ENCODE measurements around the gene VPS11. TPM values are rescaled to one million over a fixed set of nuclear protein-coding genes. Genes with fewer than 3 reads are reported as not detected.
A peak's percentile ranks its signal among the peaks of the same experiment; 100 is the strongest.

Gene VPS11
- total and polyA plus RNA-seq, 8 donors = 14.2 to 47.4 (median 17.2) TPM

- no peak for FAIRE-seq
- intact Hi-C loops (cut with DNase I) = no loop called here
Observed at GRCh38 chr11:119117004-119117706, 49.5 kb downstream of the VPS11 start.

GRCh38 chr11:119118227-119118626 is 50.6 kb downstream of the VPS11 start:
- DNase-seq = no peak
- no peaks in the 10 kb centered on the region for H3K27me3 ChIP-seq
- peaks cover 0 to 7% (median 0%) of the 10 kb centered on the region in 3 donors for H3K36me3 ChIP-seq
- no peak for ATAC-seq
- H3K9me3 ChIP-seq = no peaks in the 10 kb centered on the region
- intact Hi-C loops (cut with DNase I) = no loop called here
- no peak for FAIRE-seq
- no peak overlapping the region for H3K4me3 ChIP-seq
- H3K4me1 ChIP-seq = peaks cover 0 to 9% (median 6%) of the 10 kb centered on the region in 3 donors
- no peak overlapping the region for H3K27ac ChIP-seq
- TF ChIP-seq, protein P1, sequence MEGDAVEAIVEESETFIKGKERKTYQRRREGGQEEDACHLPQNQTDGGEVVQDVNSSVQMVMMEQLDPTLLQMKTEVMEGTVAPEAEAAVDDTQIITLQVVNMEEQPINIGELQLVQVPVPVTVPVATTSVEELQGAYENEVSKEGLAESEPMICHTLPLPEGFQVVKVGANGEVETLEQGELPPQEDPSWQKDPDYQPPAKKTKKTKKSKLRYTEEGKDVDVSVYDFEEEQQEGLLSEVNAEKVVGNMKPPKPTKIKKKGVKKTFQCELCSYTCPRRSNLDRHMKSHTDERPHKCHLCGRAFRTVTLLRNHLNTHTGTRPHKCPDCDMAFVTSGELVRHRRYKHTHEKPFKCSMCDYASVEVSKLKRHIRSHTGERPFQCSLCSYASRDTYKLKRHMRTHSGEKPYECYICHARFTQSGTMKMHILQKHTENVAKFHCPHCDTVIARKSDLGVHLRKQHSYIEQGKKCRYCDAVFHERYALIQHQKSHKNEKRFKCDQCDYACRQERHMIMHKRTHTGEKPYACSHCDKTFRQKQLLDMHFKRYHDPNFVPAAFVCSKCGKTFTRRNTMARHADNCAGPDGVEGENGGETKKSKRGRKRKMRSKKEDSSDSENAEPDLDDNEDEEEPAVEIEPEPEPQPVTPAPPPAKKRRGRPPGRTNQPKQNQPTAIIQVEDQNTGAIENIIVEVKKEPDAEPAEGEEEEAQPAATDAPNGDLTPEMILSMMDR (IDR thresholded peaks at IDR 0.05) = no peak
- 89 to 94% methylated on average over 5 of the region's 5 CpGs for WGBS, 2 donors

More at GRCh38 chr11:119117004-119117706, 49.5 kb downstream of the VPS11 start:
- ATAC-seq (no peak), DNase-seq (no peak)
- Histone ChIP-seq H3K9me3 (no peaks in the 10 kb centered on the region), H3K4me1 (peaks cover 0 to 1% (median 0%) of the 10 kb centered on the region in 3 donors), H3K27me3 (no peaks in the 10 kb centered on the region), H3K4me3 (no peak overlapping the region), H3K36me3 (peaks cover 0 to 17% (median 3%) of the 10 kb centered on the region in 3 donors), H3K27ac (no peak overlapping the region)
- WGBS, 2 donors = 88 to 93% methylated on average over 3 of the region's 3 CpGs
- TF ChIP-seq, protein P1 (IDR thresholded peaks at IDR 0.05) = no peak

GRCh38 chr11:119118946-119119345 is 51.3 kb downstream of the VPS11 start:
- no peak overlapping the region for H3K4me3 ChIP-seq
- ATAC-seq = no peak
- H3K4me1 ChIP-seq = peaks cover 0 to 9% (median 6%) of the 10 kb centered on the region in 3 donors
- intact Hi-C loops (cut with DNase I) = no loop called here
- H3K27me3 ChIP-seq = no peaks in the 10 kb centered on the region
- no peak for DNase-seq
- no peak for FAIRE-seq
- TF ChIP-seq, protein P1 (IDR thresholded peaks at IDR 0.05) = no peak
- H3K9me3 ChIP-seq = no peaks in the 10 kb centered on the region
- H3K36me3 ChIP-seq = peaks cover 0 to 3% (median 0%) of the 10 kb centered on the region in 3 donors
- no peak overlapping the region for H3K27ac ChIP-seq
- WGBS, 2 donors = 90 to 92% methylated on average over 1 of the region's 1 CpG

GRCh38 chr11:119120639-119121007 is 53.0 kb downstream of the VPS11 start:
- Histone ChIP-seq H3K36me3 (no peaks in the 10 kb centered on the region), H3K4me3 (peak overlapping the region; percentile 26 to 81 (median 56)), H3K4me1 (peaks cover 6 to 10% (median 7%) of the 10 kb centered on the region in 3 donors), H3K27me3 (no peaks in the 10 kb centered on the region), H3K9me3 (no peaks in the 10 kb centered on the region), H3K27ac (peak overlapping the region in 3 of 4 donors; percentile 39 to 64 (median 61))
- FAIRE-seq = no peak
- TF ChIP-seq, protein P1 (IDR thresholded peaks at IDR 0.05) = no peak
- 8 to 11% methylated on average over 5 of the region's 5 CpGs for WGBS, 2 donors
- DNase-seq = no peak
- intact Hi-C loops (cut with DNase I) = no loop called here
- peak in 1 of 4 donors; percentile 2 for ATAC-seq

Measured in pancreas (tissue), 10 donors.